NCI-H2227 (cell line): ENCODE results near the gene TARBP1.
"Not testable (repeated sequence)": the region's sequence is repeated elsewhere in the genome, so short reads cannot be mapped to it uniquely, and the experiment has no call there.

Source experiments
- DNase-seq: peaks from one replicate; lab custom pipeline; 2025; ENCODE audit not compliant: unreplicated experiment; lab: John Stamatoyannopoulos, UW

Gene TARBP1

GRCh38 chr1:234504969-234505768 is 26.2 kb upstream of the TARBP1 start:
- no peak for DNase-seq

- not testable (repeated sequence) for DNase-seq
Measured at GRCh38 chr1:234504251-234504650, 25.3 kb upstream of the TARBP1 start.

GRCh38 chr1:234503193-234504050 is 24.4 kb upstream of the TARBP1 start:
- DNase-seq, result no peak

GRCh38 chr1:234502785-234503184 is 23.8 kb upstream of the TARBP1 start:
- DNase-seq, result no peak

GRCh38 chr1:234500269-234500668 is 21.3 kb upstream of the TARBP1 start:
- DNase-seq, result no peak

- no peak for DNase-seq
Measured at GRCh38 chr1:234499943-234500245, 20.9 kb upstream of the TARBP1 start.

- DNase-seq, result peak; percentile 93
Measured at GRCh38 chr1:234499119-234499942, 20.4 kb upstream of the TARBP1 start.

- DNase-seq, result no peak
Measured at GRCh38 chr1:234498448-234499118, 19.6 kb upstream of the TARBP1 start.

GRCh38 chr1:234497589-234497988 is 18.6 kb upstream of the TARBP1 start:
- DNase-seq, result no peak

GRCh38 chr1:234495231-234495990 is 16.4 kb upstream of the TARBP1 start:
- peak; percentile 27 for DNase-seq

- DNase-seq, result no peak
Measured at GRCh38 chr1:234494049-234494448, 15.1 kb upstream of the TARBP1 start.

- DNase-seq, result no peak
Measured at GRCh38 chr1:234490793-234491479, 12.0 kb upstream of the TARBP1 start.

- DNase-seq, result no peak
Measured at GRCh38 chr1:234489698-234490077, 10.7 kb upstream of the TARBP1 start.

GRCh38 chr1:234489007-234489697 is 10.2 kb upstream of the TARBP1 start:
- peak; percentile 35 for DNase-seq

GRCh38 chr1:234488054-234489006 is 9.4 kb upstream of the TARBP1 start:
- DNase-seq, result no peak

GRCh38 chr1:234486858-234487840 is 8.2 kb upstream of the TARBP1 start:
- DNase-seq, result peak; percentile 75
